Neural progenitor cell (in vitro differentiated cells): ENCODE measurements around the gene SLC37A1.

Experiments
- CTCF ChIP-seq: fragments of 200-600 bp; sonication (generic); IDR thresholded peaks from 2 replicates; pipeline ENCODE4 v1.5.1; 2017; ENCODE audit warnings: antibody characterized with exemption, mild to moderate bottlenecking
- EZH2 ChIP-seq: fragments of 200-600 bp; sonication (generic); IDR thresholded peaks from 2 replicates; pipeline ENCODE4 v1.6.1; 2017; ENCODE audit warnings: antibody characterized with exemption, mild to moderate bottlenecking, moderate library complexity
- EZH2phosphoT487 ChIP-seq: fragments of 200-600 bp; sonication (generic); IDR thresholded peaks from 2 replicates; pipeline ENCODE4 v1.6.1; 2017; ENCODE audit warnings: antibody characterized with exemption

- TF ChIP-seq CTCF (no peak), EZH2 (no peak), EZH2phosphoT487 (no peak)
Observed at GRCh38 chr21:42558846-42559245, 45.2 kb downstream of the SLC37A1 start.
